ENCODE results near the gene CPN2.

CPN2 gene

GRCh38 chr3:194354315-194354714, 3.2 kb upstream of the CPN2 start:
- Histone ChIP-seq H3K9me3 (ENCODE audit: insufficient read depth, low read depth, low read length) (no peaks in the 10 kb centered on the region), H3K9me2 (replicated peaks; ENCODE audit: low read depth, low read length) (no peaks in the 10 kb centered on the region), H3K27me3 (ENCODE audit: insufficient read depth, low read length, poor library complexity, severe bottlenecking) (no peaks in the 10 kb centered on the region), H3K4me2 (ENCODE audit: low read depth, low read length, poor library complexity, severe bottlenecking) (no peak overlapping the region), H3K4me3 (ENCODE audit: low read length, poor library complexity, severe bottlenecking) (no peak overlapping the region), H3K4me1 (ENCODE audit: insufficient read depth, low read length, poor library complexity, severe bottlenecking) (no peaks in the 10 kb centered on the region), H2AFZ (ENCODE audit: low read length) (no peak overlapping the region), H3K79me2 (ENCODE audit: insufficient read depth, low read length) (no peaks in the 10 kb centered on the region), H4K20me1 (ENCODE audit: insufficient read depth, low read length, poor library complexity, severe bottlenecking) (no peaks in the 10 kb centered on the region), H3F3A (ENCODE audit: low read depth) (no peaks in the 10 kb centered on the region), H3K9ac (ENCODE audit: low read depth, low read length, poor library complexity, severe bottlenecking) (no peak overlapping the region), H3K36me3 (ENCODE audit: insufficient read depth, low read length) (no peaks in the 10 kb centered on the region)
- TF ChIP-seq EZH2phosphoT487 (IDR thresholded peaks at IDR 0.05; ENCODE audit: borderline replicate concordance): no peak
- no peak for TF ChIP-seq CTCF (conservative IDR thresholded peaks at IDR 0.05; ENCODE audit: low read length)

- no peak overlapping the region for H3K4me3 ChIP-seq (ENCODE audit: low read length, poor library complexity, severe bottlenecking)
- no peak overlapping the region for H2AFZ ChIP-seq (ENCODE audit: low read length)
- no peaks in the 10 kb centered on the region for H3K4me1 ChIP-seq (ENCODE audit: insufficient read depth, low read length, poor library complexity, severe bottlenecking)
- H3F3A ChIP-seq (ENCODE audit: low read depth): no peaks in the 10 kb centered on the region
- no peak overlapping the region for H3K9ac ChIP-seq (ENCODE audit: low read depth, low read length, poor library complexity, severe bottlenecking)
- no peak overlapping the region for H3K4me2 ChIP-seq (ENCODE audit: low read depth, low read length, poor library complexity, severe bottlenecking)
- no peaks in the 10 kb centered on the region for H3K9me3 ChIP-seq (ENCODE audit: insufficient read depth, low read depth, low read length)
- H3K9me2 ChIP-seq (replicated peaks; ENCODE audit: low read depth, low read length): no peaks in the 10 kb centered on the region
- no peaks in the 10 kb centered on the region for H3K36me3 ChIP-seq (ENCODE audit: insufficient read depth, low read length)
- H4K20me1 ChIP-seq (ENCODE audit: insufficient read depth, low read length, poor library complexity, severe bottlenecking): no peaks in the 10 kb centered on the region
- H3K79me2 ChIP-seq (ENCODE audit: insufficient read depth, low read length): no peaks in the 10 kb centered on the region
- TF ChIP-seq EZH2phosphoT487 (IDR thresholded peaks at IDR 0.05; ENCODE audit: borderline replicate concordance): no peak
- TF ChIP-seq CTCF (conservative IDR thresholded peaks at IDR 0.05; ENCODE audit: low read length): no peak
- no peaks in the 10 kb centered on the region for H3K27me3 ChIP-seq (ENCODE audit: insufficient read depth, low read length, poor library complexity, severe bottlenecking)
Measured at GRCh38 chr3:194352667-194353246, 1.6 kb upstream of the CPN2 start.

GRCh38 chr3:194351952-194352536, 916 bp upstream of the CPN2 start:
- Histone ChIP-seq H3K36me3 (ENCODE audit: insufficient read depth, low read length) (no peaks in the 10 kb centered on the region), H2AFZ (ENCODE audit: low read length) (no peak overlapping the region), H3K9me3 (ENCODE audit: insufficient read depth, low read depth, low read length) (no peaks in the 10 kb centered on the region), H3F3A (ENCODE audit: low read depth) (no peaks in the 10 kb centered on the region), H3K9ac (ENCODE audit: low read depth, low read length, poor library complexity, severe bottlenecking) (no peak overlapping the region), H3K4me1 (ENCODE audit: insufficient read depth, low read length, poor library complexity, severe bottlenecking) (no peaks in the 10 kb centered on the region), H3K4me2 (ENCODE audit: low read depth, low read length, poor library complexity, severe bottlenecking) (no peak overlapping the region), H4K20me1 (ENCODE audit: insufficient read depth, low read length, poor library complexity, severe bottlenecking) (no peaks in the 10 kb centered on the region), H3K9me2 (replicated peaks; ENCODE audit: low read depth, low read length) (no peaks in the 10 kb centered on the region), H3K79me2 (ENCODE audit: insufficient read depth, low read length) (no peaks in the 10 kb centered on the region), H3K27me3 (ENCODE audit: insufficient read depth, low read length, poor library complexity, severe bottlenecking) (no peaks in the 10 kb centered on the region), H3K4me3 (ENCODE audit: low read length, poor library complexity, severe bottlenecking) (no peak overlapping the region)
- TF ChIP-seq CTCF (conservative IDR thresholded peaks at IDR 0.05; ENCODE audit: low read length) (no peak), EZH2phosphoT487 (IDR thresholded peaks at IDR 0.05; ENCODE audit: borderline replicate concordance) (no peak)
